ENCODE measurements around the gene CDKN1A. TPM values are rescaled to one million over a fixed set of nuclear protein-coding genes. Genes with fewer than 3 reads are reported as not detected.
A peak's percentile ranks its signal among the peaks of the same experiment; 100 is the strongest.

CDKN1A gene
- total RNA-seq, 1 experiment from 2014 or later, result 25.8 TPM

- Histone ChIP-seq H3K27me3 (no peaks in the 10 kb centered on the region), H3K36me3 (no peaks in the 10 kb centered on the region), H3K9me3 (no peaks in the 10 kb centered on the region), H3K4me3 (no peak overlapping the region)
- DNase-seq, result no peak
These were observed 9.9 kb upstream of the CDKN1A start for GRCh38 chr6:36668591-36668990.

DNA sequence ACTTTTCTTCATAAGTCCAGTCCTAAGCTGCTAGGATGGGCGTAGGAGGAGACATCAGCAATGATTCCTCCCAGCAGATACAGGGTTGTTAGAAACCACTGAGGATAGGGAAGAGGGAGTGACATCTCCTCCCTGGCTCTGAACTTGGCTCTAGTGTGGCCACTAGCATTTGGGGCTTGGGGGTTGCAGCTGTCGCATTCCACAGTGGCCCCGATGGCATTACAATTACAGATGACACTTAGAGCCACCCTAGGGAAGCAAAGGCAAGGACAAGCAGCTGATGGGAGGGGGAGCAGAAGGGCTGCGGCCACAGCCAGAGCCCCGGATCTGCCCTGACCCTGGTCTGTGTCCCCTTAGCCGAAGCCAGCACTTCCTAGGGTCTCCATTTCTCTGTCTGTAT lies 9.5 kb upstream of the CDKN1A start:
- Histone ChIP-seq H3K9me3 (no peaks in the 10 kb centered on the region), H3K27me3 (no peaks in the 10 kb centered on the region), H3K36me3 (no peaks in the 10 kb centered on the region), H3K4me3 (no peak overlapping the region)
- no peak for DNase-seq

GRCh38 chr6:36670271-36670670 lies 8.2 kb upstream of the CDKN1A start:
- H3K4me3 ChIP-seq, result no peak overlapping the region
- no peaks in the 10 kb centered on the region for H3K27me3 ChIP-seq
- H3K36me3 ChIP-seq, result no peaks in the 10 kb centered on the region
- H3K9me3 ChIP-seq, result no peaks in the 10 kb centered on the region
- no peak for DNase-seq

DNA sequence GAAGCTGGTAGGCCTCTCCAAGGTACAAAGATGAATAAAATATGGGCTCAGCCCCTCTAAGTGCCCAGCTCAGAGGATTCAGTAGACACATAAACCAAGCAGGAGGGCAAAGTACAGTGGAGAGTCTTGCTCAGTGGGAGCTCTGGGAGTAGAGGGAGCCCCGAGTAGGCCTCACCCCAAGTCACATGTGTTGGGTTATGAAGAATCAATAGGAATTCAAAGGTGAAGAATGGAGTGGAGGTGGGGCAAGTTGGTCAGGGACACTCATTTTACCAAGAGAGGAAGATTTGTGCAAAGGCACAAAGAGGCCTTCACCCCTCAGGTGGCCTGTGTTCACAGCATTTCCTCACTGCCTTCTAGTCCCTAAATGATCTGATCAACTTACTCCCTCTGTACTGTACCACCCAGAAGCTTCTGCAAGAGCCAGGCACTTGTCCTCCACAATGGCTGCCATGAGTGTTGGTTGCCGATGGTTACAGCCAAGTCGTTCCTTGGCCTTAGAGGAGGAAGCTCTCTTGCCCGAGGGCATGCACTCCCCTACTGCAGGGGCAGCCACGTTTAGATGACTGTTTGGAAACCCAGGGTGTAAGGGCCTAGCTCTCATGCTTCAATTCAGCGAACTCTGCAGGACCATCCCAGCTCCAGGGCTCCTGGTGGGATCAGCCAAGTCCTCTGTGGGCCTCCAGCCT lies 6.7 kb upstream of the CDKN1A start:
- no peaks in the 10 kb centered on the region for H3K36me3 ChIP-seq
- DNase-seq, result no peak
- no peak overlapping the region for H3K4me3 ChIP-seq
- H3K9me3 ChIP-seq, result no peaks in the 10 kb centered on the region
- H3K27me3 ChIP-seq, result no peaks in the 10 kb centered on the region

GRCh38 chr6:36673882-36674281 lies 4.6 kb upstream of the CDKN1A start:
- H3K27me3 ChIP-seq, result no peaks in the 10 kb centered on the region
- H3K36me3 ChIP-seq, result no peaks in the 10 kb centered on the region
- H3K4me3 ChIP-seq, result no peak overlapping the region
- no peaks in the 10 kb centered on the region for H3K9me3 ChIP-seq
- DNase-seq, result no peak

- H3K4me3 ChIP-seq, result no peak overlapping the region
- DNase-seq, result no peak
- H3K27me3 ChIP-seq, result no peaks in the 10 kb centered on the region
- no peaks in the 10 kb centered on the region for H3K36me3 ChIP-seq
- no peaks in the 10 kb centered on the region for H3K9me3 ChIP-seq
These were observed 3.6 kb upstream of the CDKN1A start for GRCh38 chr6:36674942-36675341.

DNA sequence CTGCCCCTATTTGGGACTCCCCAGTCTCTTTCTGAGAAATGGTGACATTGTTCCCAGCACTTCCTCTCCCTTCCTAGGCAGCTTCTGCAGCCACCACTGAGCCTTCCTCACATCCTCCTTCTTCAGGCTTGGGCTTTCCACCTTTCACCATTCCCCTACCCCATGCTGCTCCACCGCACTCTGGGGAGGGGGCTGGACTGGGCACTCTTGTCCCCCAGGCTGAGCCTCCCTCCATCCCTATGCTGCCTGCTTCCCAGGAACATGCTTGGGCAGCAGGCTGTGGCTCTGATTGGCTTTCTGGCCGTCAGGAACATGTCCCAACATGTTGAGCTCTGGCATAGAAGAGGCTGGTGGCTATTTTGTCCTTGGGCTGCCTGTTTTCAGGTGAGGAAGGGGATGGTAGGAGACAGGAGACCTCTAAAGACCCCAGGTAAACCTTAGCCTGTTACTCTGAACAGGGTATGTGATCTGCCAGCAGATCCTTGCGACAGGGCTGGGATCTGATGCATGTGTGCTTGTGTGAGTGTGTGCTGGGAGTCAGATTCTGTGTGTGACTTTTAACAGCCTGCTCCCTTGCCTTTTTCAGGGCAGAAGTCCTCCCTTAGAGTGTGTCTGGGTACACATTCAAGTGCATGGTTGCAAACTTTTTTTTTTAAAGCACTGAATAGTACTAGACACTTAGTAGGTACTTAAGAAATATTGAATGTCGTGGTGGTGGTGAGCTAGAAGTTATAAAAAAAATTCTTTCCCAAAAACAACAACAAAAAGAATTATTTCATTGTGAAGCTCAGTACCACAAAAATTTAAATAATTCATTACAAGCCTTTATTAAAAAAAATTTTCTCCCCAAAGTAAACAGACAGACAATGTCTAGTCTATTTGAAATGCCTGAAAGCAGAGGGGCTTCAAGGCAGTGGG lies 2.1 kb upstream of the CDKN1A start:
- Histone ChIP-seq H3K36me3 (no peaks in the 10 kb centered on the region), H3K4me3 (no peak overlapping the region), H3K9me3 (no peaks in the 10 kb centered on the region), H3K27me3 (no peaks in the 10 kb centered on the region)
- no peak for DNase-seq

DNA sequence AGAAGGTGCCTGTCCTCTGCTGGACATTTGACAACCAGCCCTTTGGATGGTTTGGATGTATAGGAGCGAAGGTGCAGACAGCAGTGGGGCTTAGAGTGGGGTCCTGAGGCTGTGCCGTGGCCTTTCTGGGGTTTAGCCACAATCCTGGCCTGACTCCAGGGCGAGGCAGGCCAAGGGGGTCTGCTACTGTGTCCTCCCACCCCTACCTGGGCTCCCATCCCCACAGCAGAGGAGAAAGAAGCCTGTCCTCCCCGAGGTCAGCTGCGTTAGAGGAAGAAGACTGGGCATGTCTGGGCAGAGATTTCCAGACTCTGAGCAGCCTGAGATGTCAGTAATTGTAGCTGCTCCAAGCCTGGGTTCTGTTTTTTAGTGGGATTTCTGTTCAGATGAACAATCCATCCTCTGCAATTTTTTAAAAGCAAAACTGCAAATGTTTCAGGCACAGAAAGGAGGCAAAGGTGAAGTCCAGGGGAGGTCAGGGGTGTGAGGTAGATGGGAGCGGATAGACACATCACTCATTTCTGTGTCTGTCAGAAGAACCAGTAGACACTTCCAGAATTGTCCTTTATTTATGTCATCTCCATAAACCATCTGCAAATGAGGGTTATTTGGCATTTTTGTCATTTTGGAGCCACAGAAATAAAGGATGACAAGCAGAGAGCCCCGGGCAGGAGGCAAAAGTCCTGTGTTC lies 1.3 kb upstream of the CDKN1A start:
- Histone ChIP-seq H3K27me3 (no peaks in the 10 kb centered on the region), H3K36me3 (no peaks in the 10 kb centered on the region), H3K4me3 (no peak overlapping the region), H3K9me3 (no peaks in the 10 kb centered on the region)
- DNase-seq, result no peak

- Histone ChIP-seq H3K9me3 (no peaks in the 10 kb centered on the region), H3K4me3 (peak overlapping the region; percentile 66), H3K27me3 (no peaks in the 10 kb centered on the region), H3K36me3 (peaks cover 4% of the 10 kb centered on the region; the same call in 1 of the 2 replicates)
- DNase-seq, result no peak
These were observed 594 bp upstream of the CDKN1A start for GRCh38 chr6:36677753-36678487.

GRCh38 chr6:36679043-36679833 lies 724 bp downstream of the CDKN1A start:
- DNase-seq, result peak; percentile 64
- H3K36me3 ChIP-seq, result peaks cover 15% of the 10 kb centered on the region
- peak overlapping the region; percentile 66 for H3K4me3 ChIP-seq
- no peaks in the 10 kb centered on the region for H3K27me3 ChIP-seq
- no peaks in the 10 kb centered on the region for H3K9me3 ChIP-seq

- no peaks in the 10 kb centered on the region for H3K27me3 ChIP-seq
- peaks cover 37% of the 10 kb centered on the region for H3K36me3 ChIP-seq
- no peaks in the 10 kb centered on the region for H3K9me3 ChIP-seq
- peak; percentile 71 for DNase-seq
- H3K4me3 ChIP-seq, result no peak overlapping the region
These were observed 4.0 kb downstream of the CDKN1A start for GRCh38 chr6:36682328-36683144.

DNA sequence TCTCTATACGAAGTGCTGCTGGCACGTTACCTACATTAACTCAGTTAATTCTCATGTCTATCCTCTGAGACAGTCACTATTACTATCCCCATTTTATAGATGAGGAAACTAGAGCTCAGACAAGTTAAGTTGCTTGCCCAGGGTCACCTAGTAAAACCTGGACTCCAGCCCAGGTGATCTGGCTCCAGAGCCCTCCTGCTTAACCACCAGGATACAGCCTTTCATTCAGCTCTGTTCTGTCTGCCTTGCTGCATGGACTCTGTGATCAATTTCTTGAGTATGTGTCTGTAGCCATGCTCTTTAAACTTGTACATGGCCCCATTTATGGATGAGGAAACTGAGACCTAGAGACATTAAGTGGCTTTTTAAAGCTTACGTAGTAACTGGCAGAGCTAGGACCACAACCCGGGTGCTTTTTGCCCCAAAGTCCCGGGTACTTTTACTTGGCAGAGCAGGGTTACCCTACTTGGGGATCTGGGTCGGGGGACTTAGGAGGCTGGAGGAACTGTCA lies 4.7 kb downstream of the CDKN1A start:
- peaks cover 37% of the 10 kb centered on the region for H3K36me3 ChIP-seq
- H3K4me3 ChIP-seq, result no peak overlapping the region
- no peak for DNase-seq
- no peaks in the 10 kb centered on the region for H3K27me3 ChIP-seq
- no peaks in the 10 kb centered on the region for H3K9me3 ChIP-seq

DNA sequence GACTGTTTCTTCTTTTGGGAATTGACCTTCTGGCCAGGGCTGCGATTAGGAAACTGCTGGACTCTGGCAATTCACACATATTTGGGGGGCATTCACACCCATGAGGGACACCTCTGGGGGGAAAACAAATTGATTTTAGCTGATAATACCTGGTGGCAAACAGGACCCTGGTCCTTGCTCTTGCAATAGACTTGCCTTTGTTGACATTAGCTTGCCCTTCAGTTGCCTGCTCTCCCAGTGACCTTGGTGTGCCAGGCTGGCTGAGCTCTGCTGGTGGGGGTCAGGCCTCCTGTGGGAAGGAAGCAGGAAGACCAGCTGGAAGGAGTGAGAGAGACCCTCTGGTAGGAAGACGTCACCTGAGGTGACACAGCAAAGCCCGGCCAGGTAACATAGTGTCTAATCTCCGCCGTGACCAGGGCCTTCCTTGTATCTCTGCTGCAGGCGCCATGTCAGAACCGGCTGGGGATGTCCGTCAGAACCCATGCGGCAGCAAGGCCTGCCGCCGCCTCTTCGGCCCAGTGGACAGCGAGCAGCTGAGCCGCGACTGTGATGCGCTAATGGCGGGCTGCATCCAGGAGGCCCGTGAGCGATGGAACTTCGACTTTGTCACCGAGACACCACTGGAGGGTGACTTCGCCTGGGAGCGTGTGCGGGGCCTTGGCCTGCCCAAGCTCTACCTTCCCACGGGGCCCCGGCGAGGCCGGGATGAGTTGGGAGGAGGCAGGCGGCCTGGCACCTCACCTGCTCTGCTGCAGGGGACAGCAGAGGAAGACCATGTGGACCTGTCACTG lies 5.3 kb downstream of the CDKN1A start:
- H3K36me3 ChIP-seq, result peaks cover 37% of the 10 kb centered on the region
- H3K4me3 ChIP-seq, result no peak overlapping the region
- H3K9me3 ChIP-seq, result no peaks in the 10 kb centered on the region

GRCh38 chr6:36684447-36684812 lies 5.9 kb downstream of the CDKN1A start:
- H3K36me3 ChIP-seq, result peaks cover 37% of the 10 kb centered on the region
- no peak overlapping the region for H3K4me3 ChIP-seq
- H3K27me3 ChIP-seq, result no peaks in the 10 kb centered on the region
- H3K9me3 ChIP-seq, result no peaks in the 10 kb centered on the region
- DNase-seq, result no peak

More for the DNA sequence above, 5.3 kb downstream of the CDKN1A start:
- no peak for DNase-seq
- no peaks in the 10 kb centered on the region for H3K27me3 ChIP-seq
